ENCODE results near the gene MRPS22. TPM values are rescaled to one million over a fixed set of nuclear protein-coding genes. Genes with fewer than 3 reads are reported as not detected.

The MRPS22 gene
- polyA plus RNA-seq, 3 donors, result 57.5 to 60.3 (median 58.3) TPM

- no peak for DNase-seq
These were observed 35.9 kb upstream of the MRPS22 start for GRCh38 chr3:139307601-139308555.

DNA sequence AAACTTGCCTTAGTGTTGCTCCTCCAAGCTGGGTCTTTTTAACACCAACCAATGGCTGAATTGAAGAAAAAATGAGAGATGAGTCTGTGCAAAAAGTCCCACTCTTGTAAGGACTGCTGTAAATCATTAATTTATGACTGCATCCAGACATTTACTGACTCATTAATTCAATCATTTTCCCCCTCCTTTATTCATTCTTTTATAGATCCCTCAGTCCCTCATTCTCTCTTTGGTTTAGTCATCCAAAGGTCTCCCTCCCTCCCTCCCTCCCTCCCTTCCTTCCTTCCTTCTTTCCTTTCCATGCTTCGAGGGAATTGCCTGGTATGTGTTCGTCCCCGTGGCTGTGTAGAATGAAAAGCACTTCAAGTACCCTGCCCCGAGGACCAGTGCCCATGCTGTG, 35.3 kb upstream of the MRPS22 start:
- no peak for DNase-seq

- no peak for DNase-seq
These were observed 34.7 kb upstream of the MRPS22 start for GRCh38 chr3:139309061-139309591.

- no peak for DNase-seq
These were observed 33.9 kb upstream of the MRPS22 start for GRCh38 chr3:139309880-139310279.

DNA sequence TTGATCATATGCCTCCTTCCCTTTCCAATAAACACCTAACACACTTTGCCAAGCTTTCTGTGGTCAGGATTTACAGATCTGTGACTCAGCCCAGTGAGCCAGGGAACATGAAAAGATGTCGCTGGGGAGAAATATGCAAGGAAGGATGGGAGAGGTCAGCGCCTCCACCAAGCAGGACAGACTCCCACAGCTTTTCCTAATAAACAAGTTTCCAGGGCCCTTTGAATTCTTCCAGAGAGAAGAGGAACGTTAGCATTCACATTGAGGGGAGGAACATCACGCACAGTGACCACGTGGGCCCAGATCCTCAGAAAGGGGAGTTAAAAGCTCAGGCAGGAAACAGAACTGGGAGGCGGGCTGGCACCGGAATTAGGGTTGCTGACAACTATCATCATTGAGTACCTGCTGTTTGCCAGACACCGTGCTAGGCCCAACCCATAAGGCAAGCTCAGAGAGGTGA, 33.3 kb upstream of the MRPS22 start:
- no peak for DNase-seq

DNA sequence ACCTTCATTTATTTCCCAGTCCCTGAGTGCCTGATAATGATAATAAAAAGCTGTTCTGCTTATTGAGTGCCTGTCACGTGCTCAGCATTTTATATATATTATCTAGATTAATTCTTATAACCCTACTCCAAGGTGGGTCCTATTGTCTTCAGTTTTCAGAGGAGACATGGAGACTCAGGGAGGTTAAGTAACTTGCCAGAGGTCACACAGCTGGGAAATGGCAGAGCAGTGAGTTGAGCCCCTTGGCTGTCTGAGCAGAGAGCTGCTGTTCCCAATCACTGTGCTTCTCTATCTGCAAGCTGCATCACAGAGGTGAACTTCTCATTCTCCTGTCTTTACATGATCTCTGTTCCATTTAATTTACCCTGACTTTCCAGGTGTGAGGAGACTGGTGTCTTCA, 32.3 kb upstream of the MRPS22 start:
- no peak for DNase-seq

DNA sequence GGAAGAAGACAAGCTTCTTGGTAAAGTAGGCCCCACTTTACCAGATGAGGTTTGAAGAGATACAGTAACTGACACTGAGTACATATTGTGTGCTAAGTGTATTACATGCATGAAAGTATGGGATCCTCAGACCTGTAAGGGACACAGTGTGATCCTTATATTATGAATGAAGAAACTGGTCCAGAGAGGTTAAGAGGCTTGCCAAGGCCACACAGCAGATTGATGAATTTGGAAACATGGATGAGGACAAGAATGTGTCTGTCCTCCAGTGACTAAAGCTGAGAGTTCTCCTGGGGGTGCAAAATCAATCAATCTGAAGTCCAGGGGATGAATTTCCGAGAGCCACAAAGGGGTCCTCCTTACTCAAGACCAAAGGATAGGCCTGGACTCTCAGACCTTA, 31.4 kb upstream of the MRPS22 start:
- no peak for DNase-seq

DNA sequence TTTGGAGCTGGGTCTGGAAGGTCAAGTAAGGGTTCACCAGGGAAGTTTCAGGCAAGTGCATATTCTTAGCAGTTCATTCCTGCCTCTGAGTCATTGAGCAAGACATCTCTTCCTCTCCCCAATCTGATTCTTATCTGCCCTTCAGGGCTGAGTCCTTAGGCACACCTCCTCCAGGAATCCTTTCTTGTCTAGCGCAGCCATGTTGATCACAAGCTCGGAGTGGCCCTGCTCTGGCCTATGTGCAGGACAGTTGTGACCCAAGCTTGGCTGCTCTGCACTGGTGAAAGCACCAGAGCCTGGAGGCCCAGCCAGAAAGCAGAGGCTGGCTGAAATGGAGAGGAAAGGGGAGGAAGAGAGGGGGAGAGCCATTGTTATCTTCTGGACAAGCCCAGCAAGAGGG, 30.9 kb upstream of the MRPS22 start:
- DNase-seq, result no peak

DNA sequence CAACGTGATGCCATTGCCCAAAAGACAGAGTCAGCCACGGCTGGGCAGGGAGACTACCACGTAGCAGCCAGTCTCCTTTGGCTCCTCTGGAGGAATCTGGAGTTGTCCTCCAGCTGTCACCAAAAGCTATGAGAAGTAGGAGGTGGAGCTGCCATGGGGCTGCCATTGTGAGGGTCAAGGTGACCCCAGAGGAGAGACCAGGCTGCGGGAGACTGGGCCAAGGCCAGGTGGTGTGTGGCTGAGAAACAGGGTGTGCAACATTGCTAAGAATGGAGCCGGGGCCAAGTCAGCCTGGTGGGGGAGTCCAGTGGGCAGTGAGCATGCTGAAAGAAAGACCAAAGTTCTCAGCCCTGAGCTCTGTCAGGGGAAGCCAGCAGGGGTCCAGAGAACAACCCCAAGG, 29.9 kb upstream of the MRPS22 start:
- DNase-seq, result no peak

GRCh38 chr3:139317215-139317614, 26.6 kb upstream of the MRPS22 start:
- no peak for DNase-seq

DNA sequence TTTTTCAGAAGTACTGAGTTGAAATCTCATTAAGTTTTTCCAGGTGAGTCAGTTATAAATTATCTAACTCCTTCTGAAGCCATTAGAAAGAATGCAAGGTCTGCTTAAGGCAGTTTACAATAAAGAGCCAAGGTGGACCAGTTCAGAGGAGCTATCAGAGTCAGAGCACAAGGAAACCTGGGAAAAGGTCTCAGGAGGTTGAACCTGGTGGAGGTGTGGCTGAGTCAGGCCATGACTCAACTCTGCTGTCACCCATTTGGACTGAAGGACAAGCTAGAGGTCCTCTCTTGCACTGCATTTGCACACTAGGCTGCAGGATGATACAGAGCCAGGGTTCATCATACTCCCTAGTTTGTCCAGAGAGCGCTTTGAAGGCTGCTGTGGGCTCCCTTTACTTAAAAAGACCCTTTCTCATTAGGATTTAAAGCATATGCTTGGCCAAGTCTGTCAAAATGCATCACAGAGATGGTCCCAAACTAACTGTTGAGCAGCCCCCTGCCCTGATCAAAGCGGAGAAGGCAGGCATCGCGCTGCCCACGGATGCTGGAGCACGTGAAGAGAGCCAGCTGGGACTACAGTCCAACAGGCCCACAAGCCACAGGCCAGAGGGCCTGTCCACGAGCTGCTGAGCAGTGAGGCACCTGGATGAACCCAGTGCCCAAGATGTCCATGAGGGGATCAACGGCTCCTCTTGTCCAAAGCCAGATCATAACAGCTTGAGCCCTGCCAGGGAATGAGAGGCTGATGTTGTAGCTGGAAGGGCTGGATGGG, 26.0 kb upstream of the MRPS22 start:
- no peak for DNase-seq

DNA sequence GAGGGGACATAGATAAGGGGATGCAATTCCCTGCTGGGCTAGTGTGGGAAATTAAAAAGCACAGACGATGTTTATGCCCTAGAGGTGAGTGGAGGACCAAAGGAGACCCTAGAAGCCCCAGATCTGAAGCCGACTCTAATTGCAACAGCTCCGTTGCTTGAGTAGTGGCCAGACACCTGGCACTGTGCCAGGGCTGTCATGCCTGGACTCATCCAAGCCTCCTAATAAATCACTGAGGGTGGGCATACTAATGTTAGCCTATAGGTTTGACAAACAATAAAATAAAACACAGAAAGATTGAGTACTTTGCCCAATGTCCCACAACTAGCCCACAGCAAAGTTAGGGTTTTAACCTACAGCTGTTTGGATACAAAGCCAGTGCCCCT, 25.4 kb upstream of the MRPS22 start:
- DNase-seq, result peak; percentile 24

DNA sequence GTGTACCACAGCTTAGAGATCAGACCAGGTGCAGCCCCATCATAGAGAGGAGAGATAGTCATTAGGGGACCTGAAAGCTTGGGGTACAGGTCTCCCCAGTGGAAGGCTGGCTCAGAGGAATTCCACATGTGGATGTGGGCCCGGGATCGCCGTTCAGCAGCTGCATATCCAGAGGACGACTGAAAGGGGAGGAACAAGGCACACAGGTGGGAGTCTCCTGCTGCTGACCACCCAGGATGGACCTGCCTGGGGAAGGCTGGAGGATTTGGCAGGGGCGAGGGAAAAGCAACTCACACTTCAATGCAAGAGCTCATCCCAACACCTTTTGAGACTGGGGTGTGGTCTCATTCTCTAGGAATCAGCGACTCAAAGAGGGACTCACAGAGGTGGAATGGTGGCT, 25.0 kb upstream of the MRPS22 start:
- DNase-seq, result no peak

- no peak for DNase-seq
These were observed 24.1 kb upstream of the MRPS22 start for GRCh38 chr3:139319428-139320402.

DNA sequence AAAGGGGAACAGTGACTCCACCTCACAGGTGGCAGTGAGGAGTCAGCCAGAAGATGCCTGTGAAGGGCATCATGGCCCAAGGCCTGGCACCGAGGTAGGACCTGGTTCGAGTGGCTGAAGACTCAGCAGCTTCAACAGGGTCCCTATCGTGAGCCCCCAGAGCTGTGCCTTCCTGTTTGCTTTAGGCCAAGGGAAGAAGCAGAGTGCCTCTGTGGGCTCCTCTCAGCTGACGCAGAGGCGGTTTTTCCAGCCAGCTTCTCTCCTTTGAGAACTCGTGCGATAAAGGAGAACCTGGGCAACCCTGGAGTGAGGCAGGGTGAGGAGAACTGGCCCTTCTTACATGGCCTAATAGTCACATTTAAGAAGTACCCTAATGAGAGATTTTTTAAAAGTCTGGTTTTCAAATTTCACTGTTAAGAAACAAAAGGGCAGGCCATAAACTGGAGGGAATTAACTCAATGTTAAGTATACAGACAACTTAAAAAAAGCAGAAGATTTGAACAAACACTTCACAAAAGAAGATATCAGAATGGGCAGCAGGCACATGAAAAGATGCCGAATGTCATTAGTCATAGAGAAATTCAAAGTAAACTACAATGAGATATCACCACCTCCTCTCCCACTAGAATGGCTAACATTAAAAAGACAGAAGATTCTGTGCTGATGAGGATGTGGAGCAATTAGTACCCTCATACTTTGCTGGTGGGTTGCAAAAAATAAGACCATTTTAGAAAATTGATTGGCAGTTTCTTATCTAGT, 23.1 kb upstream of the MRPS22 start:
- DNase-seq, result no peak

GRCh38 chr3:139322346-139322745, 21.5 kb upstream of the MRPS22 start:
- no peak for DNase-seq

- DNase-seq, result no peak
These were observed 20.7 kb upstream of the MRPS22 start for GRCh38 chr3:139323146-139323545.

DNA sequence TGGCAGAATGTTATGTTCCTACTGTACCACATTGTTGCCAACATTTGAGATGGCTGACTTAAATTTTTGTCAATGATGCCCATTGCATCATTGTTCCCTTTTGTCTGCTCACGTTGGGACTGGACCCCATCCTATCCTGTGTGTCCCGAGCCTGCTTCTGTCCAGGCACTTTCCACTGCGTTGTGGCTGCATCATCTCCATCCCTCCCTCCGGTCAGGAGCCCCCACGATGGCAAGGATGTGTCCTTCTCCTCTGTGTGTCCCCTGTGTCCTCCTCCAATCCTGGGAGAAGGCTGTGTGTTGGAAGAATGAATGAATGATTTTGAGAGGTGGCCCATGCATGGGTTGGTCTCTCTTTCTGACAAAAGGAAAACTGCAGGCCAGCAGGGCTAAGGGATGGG, 19.4 kb upstream of the MRPS22 start:
- DNase-seq, result no peak

DNA sequence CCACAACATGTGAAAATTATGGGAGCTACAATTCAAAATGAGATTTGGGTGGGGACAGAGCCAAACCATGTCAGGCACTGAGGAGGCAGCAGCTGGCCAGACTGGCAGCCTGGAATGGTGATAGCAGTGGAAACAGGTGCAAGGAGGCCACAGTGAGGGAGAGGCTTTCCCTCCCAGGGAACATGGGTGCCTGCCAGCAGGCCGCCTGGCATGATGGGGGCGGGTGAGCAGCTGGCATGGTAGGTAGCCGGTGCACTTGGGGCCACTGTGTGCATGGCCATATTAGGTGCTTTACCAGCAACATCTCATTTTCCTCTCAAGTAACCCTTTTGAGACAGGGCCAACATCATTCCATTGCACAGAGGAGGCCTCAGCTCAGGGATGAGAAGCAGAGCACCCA, 18.3 kb upstream of the MRPS22 start:
- DNase-seq, result no peak

- no peak for DNase-seq
These were observed 17.7 kb upstream of the MRPS22 start for GRCh38 chr3:139326131-139326530.

GRCh38 chr3:139326707-139327106, 17.1 kb upstream of the MRPS22 start:
- no peak for DNase-seq
